HG03175 (cell line): ENCODE results near the gene ZNF679.
A peak's percentile ranks its signal among the peaks of the same experiment; 100 is the strongest.
"Not testable (repeated sequence)": the region's sequence is repeated elsewhere in the genome, so short reads cannot be mapped to it uniquely, and the experiment has no call there.

Experiments
- ATAC-seq: cut with Tn5 transposase; IDR thresholded peaks from one replicate; pipeline ENCODE4 v1.9.1; 2021; ENCODE audit warnings: mild to moderate bottlenecking, moderate library complexity; ENCODE audit not compliant: unreplicated experiment

The ZNF679 gene

DNA sequence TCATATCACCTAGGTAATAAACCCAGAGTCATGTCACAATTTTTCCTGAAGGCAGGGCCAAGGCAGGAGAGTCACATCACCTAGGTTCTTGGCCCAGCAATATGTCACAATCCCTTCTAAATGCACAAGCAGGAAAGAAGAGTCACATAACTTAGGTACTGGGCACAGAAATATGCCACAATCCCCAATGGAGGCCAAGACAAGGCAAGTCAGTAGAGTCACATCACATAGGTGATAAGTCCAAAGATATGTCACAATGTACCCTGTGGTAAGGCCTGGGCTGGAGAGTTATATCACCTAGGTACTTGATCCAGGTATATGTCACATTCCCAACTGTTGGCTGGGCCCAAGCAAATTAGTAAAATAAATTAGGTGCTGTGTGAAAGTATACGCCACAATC is at the start of gene ZNF679:
Gene ZNF679, plus strand, starts transcription at position 301 of the 400 bp plus-strand sequence. CDS start 20,644 bp downstream, outside the sequence.
- ATAC-seq: not testable (repeated sequence)

- ATAC-seq: no peak
These were observed 47.3 kb upstream of the ZNF679 start for GRCh38 chr7:64180989-64181388.

DNA sequence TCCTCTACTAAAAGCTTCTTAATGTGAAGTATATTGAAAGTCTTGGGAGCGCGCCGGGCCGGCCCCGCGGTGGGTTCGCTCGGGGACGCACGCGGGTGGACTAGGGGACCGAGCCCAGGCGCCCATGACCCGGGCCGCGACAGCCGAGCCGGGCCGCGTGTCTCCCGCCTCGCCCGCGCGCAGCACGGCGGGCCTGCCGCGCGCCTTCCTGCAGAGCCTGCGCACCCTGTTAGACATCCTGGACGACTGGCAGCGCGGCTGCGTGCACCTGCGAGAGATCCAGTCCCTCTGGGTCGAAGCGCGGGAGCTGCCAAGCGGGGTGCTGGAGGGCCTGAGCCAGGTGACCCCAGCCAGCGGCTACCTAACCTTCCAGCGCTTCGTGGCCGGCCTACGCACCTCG is 46.7 kb upstream of the ZNF679 start:
- ATAC-seq: no peak

- no peak for ATAC-seq
These were observed 46.1 kb upstream of the ZNF679 start for GRCh38 chr7:64182036-64182790.

- ATAC-seq: no peak
These were observed 45.0 kb upstream of the ZNF679 start for GRCh38 chr7:64183126-64183742.

DNA sequence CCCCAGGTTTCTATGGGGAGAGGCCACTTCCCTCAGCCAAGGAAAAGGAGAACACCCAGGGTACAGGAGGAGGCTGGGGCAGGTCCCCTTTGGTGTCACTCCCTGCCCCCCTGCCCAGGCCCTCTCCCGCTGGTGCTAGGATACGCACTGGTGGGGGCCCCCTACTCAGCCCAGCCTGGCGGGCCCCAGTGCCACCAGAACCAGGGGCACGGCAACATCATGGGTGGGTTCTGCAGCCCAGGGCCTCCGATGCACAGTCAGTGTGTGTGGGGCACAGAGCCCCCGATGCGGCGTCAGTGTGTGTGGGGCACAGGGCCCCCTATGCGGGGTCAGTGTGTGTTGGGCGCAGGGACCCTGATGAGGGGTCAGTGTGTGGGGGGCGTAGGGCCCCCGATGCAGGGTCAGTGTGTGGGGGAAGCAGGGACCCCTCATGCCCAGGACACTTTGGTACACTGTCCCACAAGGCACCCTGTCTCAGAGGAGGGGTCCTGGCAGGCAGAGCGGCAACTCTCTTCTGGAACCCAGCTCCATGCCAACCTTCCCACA is 44.4 kb upstream of the ZNF679 start:
- no peak for ATAC-seq

DNA sequence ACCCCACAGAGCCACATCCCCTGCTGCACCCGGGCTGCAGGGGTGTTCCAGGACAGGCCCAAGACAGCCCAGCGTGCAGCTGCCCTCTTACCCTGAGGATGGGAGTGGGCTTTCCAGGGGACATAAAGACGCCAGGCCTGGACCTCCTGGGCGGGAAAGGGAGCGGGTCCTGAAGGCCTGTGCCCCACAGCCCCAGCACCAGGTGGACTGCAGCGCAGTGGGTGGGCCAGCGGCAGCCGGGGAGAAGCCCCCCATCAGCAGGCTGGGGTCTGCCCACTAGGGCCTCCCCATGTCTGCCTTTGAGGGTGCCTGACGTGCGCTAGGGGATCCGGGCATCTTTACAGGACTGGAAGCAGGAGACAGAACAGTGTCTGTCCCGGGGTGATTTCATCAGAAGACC is 43.9 kb upstream of the ZNF679 start:
- ATAC-seq: no peak

DNA sequence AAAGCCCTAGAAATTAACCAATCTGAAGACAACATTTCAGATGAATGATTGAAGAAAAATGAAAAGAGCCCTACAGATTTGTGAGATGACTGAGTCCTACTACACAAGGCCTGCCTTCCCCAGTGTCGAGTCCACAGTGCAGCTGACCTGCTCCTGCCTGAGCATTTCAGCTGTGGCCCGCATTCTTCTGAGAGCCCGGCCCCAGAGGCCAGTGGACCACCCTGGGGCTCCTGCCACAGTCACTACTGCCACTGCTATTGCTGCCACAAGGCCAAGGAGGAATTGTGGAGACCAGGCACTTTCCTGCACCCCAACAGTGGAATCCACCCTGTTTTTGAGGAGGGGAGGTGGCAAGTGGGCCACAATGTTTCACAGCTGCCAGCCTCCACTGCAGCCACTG is 40.9 kb upstream of the ZNF679 start:
- no peak for ATAC-seq

DNA sequence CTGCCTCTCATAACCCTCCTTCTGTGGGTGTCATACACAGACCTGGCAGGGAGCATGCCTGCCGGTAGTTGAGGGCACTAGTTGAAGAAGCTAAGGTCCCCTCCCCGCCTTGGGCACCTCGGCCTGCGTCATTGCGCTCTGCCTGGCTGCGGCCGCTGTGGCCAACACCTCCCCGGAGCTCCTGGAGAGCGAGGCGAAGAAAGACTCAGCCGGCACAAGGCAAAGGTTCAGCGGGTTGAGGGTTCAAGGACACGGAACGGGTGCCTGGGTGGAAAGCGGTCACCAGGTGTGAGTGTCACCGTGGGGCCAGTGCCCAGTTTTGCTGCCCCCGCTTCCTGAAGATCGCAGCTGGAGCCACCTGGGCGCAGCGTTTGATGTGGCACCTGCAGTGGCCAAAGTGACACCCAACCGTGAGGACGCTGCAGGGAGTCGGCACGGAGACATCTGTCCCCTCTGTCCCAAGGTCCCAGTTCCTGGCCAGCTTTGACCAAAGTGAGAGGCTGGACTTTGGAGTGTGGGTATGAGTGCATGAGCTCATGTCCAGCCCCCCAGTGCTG is 36.0 kb upstream of the ZNF679 start:
- no peak for ATAC-seq

DNA sequence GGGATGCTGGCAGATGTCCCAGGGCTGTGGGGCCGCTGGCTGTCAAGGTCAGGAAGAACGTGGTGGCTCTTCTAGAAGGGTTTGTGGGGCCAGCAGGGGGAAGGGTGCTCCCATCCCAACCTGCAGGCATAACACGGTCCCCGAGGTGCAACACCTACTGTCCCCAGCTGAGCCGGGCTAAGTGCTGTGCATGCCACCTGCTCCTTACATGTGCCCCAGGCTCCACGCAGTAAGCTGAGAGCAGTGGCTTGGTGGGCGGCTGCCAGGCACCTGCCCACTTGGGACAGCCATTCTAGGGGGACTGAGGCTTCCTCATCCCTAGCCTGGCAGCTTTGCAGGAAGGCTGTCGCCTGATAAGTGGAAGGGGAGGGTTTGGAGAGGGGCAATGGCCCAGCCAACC is 35.5 kb upstream of the ZNF679 start:
- ATAC-seq: no peak

GRCh38 chr7:64206903-64207302 is 21.4 kb upstream of the ZNF679 start, which contains the start of gene ZNF735:
ZNF735 (plus strand) TSS chr7:64207203; CDS start chr7:64207203, 0 bp downstream.
- ATAC-seq: no peak

- ATAC-seq: not testable (repeated sequence)
These were observed 8.5 kb upstream of the ZNF679 start for GRCh38 chr7:64219710-64220298.

- no peak for ATAC-seq
These were observed 4.9 kb upstream of the ZNF679 start for GRCh38 chr7:64223366-64223765.

DNA sequence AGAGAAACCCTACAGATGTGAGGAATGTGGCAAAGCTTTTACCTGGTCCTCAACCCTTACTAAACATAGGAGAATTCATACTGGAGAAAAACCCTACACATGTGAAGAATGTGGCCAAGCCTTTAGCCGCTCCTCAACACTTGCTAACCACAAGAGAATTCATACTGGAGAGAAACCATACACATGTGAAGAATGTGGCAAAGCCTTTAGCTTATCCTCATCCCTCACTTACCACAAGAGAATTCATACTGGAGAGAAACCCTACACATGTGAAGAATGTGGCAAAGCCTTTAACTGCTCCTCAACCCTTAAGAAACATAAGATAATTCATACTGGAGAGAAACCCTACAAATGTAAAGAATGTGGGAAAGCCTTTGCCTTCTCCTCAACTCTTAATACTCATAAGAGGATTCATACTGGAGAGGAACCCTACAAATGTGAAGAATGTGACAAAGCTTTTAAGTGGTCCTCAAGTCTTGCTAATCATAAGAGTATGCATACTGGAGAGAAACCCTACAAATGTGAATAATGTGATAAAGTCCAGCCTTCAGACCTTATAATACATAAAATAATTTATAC is 38.2 kb downstream of the ZNF679 start:
- ATAC-seq: no peak

DNA sequence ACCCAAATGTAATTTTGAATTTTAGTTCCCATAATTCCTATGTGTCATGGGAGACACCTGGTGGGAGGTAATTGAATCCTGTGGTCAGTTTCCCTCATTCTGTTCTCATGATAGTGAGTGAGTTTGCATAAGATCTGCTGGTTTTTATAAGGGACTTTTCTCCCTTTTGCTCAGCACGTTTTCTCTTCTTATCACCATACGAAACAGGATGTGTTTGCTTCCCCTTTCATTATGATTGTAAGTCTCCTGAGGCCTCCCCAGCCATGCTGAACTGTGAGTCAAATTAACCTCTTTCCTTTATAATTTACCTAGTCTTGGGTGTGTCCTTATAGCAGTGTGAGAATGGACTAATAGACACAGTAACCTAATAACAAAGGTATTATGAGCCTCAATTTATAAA is 49.4 kb downstream of the ZNF679 start:
- no peak for ATAC-seq

GRCh38 chr7:64294701-64295420 is 66.6 kb downstream of the ZNF679 start:
- ATAC-seq: no peak

DNA sequence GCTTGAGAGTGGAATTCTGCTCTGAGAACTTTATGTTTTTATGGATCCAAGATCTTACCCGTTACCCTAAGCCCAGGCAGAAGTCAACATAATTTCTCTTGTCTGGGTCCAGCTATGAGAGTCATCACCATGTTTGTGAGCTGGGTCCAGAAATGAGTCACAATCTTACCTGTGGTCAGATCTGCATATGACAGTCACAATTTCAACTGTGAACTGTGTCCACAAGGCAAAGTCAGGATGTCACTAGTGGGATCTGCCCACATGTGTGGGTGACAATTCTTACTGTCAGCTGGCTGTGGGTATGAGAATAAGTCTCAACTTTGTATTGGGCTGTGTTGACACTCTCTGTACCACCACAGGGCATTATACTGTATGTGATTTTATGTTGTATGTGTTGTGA is 69.1 kb downstream of the ZNF679 start:
- ATAC-seq: not testable (repeated sequence)

- no peak for ATAC-seq
These were observed 72.5 kb downstream of the ZNF679 start for GRCh38 chr7:64300641-64301405.

DNA sequence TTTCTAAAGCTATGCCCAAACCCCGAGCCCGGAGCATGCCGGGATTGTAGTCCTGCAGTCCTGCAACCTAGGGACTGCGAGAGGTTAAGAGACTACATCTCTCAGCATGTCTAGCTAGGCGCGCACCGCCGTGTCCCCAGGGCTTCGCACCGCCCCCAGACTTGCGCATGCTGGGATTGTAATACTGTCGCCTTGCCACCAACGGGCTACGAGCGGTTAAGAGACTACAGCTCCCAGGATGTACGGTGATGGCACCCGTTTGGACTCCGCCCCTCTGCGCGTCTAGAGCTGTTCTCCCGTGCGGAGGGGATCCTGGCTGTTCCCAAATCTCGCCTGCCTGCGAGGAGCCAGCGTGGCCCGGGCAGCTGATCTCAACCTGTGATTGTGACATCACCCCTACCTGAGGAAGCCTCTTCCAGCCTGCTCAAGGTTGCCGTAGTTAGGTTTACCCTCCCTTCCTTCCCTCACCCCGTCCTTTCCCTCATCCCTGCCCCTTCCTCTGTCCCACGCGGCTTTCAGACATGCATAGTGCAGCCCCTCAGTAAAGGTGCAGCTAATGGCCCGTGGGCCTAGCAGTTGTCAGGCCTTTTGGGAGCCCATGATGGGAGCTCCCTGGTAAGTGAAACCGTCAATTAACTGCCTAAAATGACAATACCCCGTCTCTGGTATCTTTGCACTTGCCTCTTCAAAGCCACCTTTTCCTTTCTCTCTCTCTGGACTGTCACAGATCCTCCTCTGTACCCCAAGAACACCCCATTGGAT is 79.2 kb downstream of the ZNF679 start:
- ATAC-seq: peak; percentile 97
